ELF-1 (cell line): ENCODE measurements around the gene CTXND2.
A peak's percentile ranks its signal among the peaks of the same experiment; 100 is the strongest.
"Not testable (repeated sequence)": the region's sequence is repeated elsewhere in the genome, so short reads cannot be mapped to it uniquely, and the experiment has no call there.

Experiments used
- DNase-seq: peaks from one replicate; pipeline ENCODE4 v3.0.0-alpha.2; 2016; ENCODE audit warnings: low read depth, low spot score

The CTXND2 gene

DNA sequence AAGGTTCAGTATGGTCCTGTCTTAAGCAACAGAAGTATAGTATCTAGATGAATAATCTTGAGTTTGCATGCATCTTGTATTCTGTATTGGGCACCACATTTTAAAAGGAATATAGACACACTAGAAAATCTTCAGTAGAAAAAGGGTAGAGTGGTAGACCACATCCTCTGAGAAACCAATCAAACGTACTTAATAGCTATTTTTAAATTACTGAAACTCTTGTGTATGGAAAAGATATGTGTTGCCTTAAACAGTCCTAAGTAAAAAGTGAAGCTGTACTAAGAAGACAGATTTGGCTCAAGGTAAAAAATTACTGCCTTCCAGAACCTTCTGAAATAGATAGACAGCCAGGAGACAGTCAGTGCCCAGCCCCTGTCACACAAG lies 3.1 kb downstream of the CTXND2 start:
- no peak for DNase-seq

DNA sequence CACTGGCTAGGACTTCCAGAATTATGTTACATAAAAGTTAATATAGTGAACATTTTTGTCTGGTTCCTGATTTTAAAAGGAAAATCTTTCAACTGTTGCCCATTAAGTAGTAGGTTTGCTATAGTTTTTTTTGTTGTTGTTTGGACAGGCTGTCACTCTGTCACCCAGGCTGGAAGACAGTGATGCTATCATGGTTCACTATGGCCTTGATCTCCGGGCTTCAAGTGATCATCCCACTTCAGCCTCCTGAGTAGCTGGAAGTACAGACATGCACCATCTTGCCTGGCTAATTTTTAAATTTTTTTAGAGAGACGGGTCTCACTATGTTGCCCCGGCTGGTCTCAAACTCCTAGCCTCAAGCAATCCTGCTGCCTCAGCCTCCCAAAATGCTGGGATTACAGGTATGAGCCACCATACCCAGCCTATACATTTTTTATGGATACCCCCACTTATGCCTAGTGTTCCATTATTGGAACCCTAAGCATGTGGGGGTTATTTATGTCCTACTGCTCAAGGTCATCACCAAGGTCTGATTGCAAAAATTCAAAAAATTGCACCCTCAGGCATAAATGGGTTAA lies 6.5 kb downstream of the CTXND2 start:
- DNase-seq: no peak

DNA sequence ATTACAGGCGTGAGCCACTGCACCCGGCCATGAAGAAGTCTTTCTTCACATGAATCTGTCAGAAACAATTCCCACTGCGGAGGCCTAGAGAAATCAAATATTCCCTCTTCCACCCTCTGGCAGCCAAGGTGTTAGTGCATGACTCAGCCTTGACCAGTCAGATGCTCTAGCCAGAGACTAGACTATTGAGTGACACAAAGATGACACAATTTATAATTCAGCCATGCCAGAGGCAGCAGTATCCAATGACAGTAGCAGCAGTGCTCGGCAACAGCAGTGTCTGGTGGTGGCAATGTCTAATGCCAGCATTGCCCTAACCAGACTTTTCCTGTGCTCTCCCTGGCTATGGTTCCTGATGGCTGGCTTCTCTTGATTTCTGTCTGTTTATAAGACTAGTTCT lies 8.7 kb downstream of the CTXND2 start:
- DNase-seq: no peak

DNA sequence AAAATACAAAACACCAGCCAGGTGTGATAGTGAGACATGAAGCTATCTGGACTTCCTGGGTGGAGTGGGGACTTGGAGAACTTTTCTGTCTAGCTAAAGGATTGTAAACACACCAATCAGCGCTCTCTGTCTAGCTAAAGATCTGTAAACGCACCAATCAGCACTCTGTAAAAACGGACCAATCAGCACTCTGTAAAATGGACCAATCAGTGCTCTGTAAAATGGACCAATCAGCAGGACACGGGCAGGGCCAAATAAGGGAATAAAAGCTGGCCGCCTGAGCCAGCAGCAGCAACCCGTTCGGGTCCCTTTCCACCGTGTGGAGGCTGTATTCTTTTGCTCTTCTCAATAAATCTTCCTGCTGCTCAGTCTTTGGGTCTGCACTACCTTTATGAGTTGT lies 12.9 kb downstream of the CTXND2 start:
- DNase-seq: not testable (repeated sequence)

DNA sequence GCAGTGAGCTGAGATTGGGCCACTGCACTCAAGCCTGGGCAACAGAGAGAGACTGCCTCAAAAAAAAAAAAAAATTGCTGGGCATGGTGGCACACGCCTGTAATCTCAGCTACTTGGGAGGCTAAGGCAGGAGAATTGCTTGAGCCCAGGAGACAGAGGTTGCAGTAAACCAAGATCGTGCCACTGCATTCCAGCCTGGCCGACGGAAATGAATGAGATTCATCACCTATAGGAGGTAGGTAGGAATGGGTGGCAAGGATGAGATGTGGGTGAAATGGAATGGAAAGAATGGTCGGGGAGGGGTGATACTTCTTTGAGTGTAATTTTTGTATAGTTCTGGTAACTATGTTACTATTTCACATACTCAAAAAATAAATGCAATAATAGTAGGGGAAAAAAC lies 15.4 kb downstream of the CTXND2 start:
- DNase-seq: no peak

DNA sequence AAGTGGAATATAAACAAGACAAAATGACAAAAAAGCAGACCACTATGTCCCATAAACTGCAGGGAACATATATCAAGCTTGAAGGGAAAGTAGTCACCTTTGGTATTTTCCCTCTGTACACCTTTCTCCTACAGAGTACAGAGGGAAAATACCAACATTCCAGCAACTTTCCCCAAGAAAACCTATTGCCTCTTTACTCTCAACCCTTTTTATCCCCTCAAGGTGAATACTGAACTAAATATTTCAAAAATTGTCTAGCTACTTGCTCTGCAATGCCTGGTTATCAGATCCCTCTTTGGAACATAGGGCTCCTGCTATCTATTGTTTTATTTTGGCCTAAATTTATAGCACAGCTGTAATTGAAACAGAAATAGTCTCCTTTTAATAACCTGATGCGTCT lies 15.8 kb downstream of the CTXND2 start:
- no peak for DNase-seq

DNA sequence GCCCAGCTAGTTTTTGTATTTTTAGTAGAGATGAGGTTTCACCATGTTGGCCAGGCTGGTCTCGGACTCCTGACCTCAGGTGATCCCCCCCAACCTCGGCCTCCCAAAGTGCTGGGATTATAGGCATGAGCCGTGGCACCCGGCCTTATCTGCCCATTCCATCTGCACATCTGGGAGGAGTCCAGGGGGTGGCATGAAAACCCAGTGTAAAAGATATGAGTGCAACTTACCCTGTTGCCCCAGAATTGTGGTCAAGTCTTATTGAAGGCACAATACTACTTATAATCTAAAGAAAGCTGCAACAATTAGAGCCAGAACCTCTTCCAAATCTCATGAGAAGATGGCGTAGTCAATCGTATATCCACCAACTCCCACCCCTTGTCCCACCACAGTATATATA lies 18.4 kb downstream of the CTXND2 start:
- DNase-seq: no peak

DNA sequence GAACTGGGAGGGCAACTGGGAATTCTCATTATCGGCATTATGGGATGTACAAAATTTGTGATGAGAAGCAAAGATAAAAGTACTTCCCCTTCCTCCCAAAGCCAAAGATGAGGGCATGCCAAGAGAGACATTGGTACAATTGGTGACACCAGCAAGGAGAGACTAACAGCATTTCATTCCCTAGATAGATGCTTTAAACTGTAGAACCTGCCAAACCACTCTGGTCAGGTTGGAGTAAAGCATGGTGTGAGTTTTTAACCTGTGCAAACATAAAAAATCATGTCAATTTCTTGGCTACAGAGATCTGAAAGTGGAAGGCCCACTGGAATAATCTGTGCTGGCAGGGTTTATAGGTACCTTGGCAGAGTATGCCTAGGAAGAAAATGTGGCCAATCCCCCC lies 19.4 kb downstream of the CTXND2 start:
- DNase-seq: no peak

DNA sequence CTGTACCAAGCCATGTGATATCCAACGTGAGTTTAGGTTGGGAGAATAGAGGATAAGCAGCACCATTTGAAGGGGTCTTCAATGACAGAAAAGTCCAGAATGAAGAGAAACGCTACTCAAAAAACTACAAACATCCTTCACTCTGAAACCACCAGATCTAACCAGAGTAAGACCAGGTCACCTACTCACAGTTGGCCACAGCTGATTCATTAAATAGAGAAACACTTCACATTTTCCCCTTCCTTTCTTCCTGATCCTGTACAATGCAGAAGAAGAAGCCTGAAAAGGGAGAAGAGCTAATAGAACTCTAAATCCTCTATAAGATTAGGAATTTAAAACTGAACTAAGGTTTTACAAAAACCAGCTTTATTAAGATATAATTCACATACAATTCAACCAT lies 19.9 kb downstream of the CTXND2 start:
- DNase-seq: no peak

DNA sequence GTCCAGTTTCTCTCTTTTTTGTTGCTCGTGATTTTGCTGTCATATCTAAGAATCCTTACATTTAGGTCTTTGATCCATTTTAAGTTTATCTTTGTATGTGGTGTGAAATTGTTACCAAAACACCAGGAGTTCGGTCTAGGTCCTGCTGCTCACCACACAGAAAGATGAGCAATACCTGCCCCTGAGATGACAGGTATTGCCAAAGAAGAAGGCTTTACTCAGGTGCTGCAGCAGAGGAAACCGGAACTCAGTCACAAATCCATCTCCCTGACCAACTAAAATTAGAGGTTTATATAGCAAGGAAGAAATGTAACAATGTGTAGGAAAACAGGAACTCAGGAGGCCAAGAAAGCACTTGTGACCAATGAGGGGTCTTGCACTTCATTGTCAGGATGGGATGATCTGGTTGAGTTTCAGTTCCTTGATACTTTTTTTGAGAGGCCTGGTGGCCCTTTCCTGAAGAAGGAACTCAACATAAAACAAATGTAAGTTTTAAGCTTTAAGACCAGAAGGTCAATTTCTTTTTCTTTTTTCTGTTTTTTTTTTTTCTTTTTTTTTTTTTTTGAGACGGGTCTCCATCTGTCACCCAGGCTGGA lies 22.7 kb downstream of the CTXND2 start:
- no peak for DNase-seq

DNA sequence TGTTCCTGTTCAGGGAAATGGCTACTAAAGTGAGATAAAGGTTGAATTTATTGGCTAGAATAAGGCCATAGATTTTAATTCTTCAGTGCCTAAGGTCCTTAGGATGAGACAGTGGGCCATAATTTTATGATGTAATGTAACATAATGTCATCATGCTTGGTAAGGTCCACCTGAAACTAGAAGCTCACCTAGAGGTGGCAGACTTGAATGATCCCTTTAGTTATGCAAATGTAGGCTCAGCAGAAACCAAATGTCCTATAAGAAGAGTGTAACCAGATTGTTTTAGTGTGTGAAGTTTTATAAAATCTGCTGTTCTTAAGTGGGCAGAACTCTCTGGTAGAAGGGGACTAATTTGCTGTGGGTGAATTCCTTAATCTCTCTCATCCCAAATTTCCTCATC lies 25.7 kb downstream of the CTXND2 start:
- DNase-seq: no peak

DNA sequence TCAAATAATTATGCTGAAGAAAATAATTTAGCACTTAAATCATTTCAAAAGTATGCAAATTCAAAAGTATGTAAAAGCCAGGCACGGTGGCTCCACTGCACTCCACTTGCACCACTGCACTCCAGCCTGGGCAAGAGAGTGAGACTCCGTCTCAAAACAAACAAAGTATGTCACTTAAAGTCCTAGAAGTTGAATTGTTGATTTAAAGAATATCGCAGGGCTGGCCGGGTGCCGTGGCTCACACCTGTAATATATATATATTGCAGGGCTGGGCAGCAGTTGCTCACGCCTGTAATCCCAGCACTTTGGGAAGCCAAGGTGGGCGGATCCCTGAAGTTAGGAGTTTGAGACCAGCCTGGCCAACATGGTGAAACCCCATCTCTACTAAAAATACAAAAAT lies 30.5 kb downstream of the CTXND2 start:
- DNase-seq: no peak

DNA sequence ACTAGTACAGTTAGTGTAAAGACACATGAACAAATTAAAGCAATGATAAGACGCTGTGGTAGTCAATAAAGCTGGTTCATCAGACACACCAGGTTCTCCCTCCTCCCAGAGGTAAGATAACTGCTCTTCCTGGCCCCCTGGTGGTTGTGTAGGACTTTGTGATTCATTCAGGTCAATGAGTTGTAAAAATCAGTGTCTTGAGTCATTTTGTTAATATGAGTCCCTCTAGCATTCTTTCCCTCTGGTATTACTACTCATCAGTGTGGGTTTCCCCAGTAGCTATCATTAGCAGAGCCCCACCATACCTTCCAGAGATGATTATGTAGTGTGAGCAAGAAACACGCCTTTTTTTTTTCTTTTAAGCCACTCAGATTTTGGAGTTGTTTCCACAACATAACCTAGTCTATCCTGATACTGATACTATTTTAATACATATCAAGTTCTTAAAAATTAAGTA lies 35.6 kb downstream of the CTXND2 start:
- peak; percentile 39 for DNase-seq

DNA sequence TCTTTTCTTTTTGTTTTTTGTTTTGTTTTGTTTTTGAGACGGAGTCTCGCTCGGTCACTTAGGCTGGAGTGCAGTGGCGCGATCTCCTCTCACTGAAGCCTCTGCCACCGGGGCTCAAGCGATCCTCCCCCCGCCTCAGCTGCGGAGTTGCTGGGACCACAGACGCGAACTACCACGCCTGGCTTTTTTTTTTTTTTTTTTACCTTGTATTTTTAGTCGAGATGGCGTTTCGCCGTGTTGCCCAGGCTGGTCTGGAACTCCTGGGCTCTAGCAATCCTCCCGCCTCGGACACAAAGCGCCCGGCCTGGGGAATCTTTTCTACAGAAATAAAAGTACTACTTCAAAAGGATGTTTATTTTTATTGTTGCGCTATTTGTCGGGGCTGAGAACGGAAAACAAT lies 38.1 kb downstream of the CTXND2 start:
- peak; percentile 60 for DNase-seq

DNA sequence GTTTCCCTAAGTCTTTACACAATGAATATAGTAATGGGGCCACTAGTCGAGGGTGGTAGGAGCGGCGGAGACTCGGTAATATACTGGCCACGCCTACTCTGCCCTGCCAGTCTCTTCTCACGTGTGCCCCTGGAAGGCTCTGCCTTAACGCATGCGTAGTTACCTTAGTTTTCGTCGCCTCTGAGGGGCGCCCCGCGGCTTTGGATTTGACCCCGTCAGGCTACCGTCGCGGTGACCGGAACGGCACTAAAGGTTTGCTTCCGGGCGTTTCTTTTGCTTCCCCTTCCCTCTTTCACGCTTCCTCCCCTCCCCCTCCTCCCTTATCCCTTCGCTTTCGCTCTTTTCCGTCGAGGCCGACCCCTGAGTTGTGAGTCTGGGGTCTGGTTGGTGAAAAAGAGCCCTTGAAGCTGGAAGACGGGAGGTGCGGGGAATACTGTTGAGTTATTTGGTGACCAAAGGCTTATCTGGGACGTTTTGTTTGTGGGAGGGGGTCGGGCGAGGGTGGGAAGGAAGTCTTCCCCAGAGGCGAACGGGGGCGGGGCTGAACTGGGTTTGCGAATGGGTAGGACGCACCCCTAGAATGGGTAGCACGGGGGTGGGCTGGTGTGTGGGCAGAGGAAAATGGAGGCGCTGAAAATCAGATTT lies 39.3 kb downstream of the CTXND2 start, which contains the start of gene SETDB1:
Gene SETDB1, plus strand, starts transcription at position 267 of the 645 bp plus-strand sequence. CDS start 1,352 bp downstream, outside the sequence.
- DNase-seq: peak; percentile 98

DNA sequence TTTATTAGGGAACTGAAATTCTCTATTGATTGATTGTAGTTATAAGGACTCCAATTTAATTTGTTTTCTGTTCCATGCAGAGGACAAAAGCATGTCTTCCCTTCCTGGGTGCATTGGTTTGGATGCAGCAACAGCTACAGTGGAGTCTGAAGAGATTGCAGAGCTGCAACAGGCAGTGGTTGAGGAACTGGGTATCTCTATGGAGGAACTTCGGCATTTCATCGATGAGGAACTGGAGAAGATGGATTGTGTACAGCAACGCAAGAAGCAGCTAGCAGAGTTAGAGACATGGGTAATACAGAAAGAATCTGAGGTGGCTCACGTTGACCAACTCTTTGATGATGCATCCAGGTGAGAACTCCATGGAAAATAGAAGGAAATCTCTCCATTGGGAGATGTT lies 40.7 kb downstream of the CTXND2 start:
- no peak for DNase-seq

DNA sequence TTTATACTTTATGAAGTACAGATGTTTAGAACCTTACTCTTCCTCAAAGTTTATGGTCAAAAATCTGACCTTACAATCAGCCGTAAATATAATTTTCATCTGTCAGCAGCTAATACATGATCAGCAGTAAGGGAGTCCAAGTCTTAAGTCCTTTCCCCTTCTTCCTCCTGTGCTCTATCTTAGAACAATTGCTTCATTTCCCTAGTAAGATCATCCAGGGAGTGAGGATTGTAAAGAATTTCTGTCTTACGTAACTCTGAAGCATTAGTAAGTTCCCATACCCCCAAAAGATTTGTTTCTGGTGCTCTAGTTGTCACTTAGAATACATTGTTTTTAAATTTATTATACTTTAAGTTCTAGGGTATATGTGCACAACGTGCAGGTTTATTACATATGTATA lies 41.4 kb downstream of the CTXND2 start:
- DNase-seq: no peak

DNA sequence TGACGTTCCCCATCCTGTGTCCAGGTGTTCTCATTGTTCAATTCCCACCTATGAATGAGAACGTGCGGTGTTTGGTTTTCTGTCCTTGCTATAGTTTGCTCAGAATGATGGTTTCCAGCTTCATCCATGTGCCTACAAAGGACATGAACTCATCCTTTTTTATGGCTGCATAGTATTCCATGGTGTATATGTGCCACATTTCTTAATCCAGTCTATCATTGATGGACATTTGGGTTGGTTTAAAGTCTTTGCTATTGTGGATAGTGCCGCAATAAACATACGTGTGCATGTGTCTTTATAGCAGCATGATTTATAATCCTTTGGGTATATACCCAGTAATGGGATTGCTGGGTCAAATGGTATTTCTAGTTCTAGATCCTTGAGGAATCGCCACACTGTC lies 41.8 kb downstream of the CTXND2 start:
- DNase-seq: not testable (repeated sequence)

DNA sequence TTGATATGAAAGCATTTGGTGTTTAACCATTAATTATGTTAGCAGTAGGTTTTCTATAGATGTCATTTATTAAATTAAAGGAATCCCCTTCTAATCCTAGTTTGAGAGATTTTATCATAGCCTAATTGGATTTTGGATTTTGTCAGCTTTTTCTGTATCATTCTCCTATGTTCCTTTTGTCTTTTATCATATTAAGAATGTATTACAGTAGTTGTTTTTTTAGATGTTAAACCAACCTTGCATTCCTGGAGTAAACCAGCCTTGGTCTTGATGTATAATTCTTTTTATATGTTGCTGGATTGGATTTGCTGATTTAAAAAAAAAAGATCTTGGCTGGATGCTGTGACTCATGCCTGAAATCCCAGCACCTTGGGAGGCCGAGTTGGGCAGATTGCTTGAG lies 44.8 kb downstream of the CTXND2 start:
- DNase-seq: no peak

DNA sequence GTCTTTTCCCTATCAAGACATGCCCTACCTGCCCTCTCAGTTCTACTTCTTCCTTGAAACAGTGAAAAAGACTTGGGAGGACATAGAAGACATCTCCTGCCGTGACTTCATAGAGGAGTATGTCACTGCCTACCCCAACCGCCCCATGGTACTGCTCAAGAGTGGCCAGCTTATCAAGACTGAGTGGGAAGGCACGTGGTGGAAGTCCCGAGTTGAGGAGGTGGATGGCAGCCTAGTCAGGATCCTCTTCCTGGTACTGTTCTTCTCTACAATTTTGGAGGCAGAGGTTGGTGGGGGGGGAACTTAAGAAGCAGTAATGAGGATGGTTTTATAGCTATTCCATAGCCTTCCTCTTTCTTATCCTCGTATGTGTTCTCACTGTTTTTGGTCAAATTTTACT lies 57.9 kb downstream of the CTXND2 start:
- DNase-seq: no peak

DNA sequence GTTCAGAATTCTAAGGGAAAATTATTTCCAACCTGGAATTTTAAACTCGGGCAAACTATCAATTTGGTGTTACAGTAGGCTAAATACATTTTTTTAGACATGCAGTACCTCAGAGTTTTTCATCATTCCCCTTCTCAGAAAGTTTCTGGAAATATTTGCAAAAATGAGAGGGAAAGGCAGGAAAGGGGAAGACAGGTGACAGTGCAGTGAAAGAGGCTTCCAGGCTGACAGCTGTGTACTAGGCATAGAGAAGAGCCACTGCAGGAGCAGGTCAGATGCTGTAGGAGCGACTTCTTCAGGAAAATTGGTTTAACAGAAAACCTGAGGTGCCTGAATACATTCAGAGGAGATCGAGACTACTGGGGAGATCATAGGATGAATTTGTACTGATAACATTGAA lies 67.8 kb downstream of the CTXND2 start:
- DNase-seq: no peak

DNA sequence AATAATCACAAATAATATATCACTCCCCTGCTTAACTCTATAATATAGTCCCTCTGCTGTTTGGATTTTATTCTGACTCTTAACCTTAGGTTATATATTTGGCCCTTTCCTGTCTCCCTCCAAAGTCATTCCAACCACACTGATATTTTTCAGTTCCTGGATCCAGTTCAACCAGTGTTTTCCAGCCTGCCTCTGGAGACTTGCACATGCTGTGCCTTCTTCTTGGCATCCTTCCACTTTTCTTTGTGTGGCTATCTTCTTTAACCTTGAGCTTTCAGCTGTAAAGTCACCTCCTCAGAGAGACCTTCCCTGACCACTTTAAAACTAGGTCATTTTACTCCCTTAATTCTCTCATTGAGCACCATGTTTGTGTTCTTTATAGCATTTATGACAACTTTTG lies 68.3 kb downstream of the CTXND2 start:
- no peak for DNase-seq

DNA sequence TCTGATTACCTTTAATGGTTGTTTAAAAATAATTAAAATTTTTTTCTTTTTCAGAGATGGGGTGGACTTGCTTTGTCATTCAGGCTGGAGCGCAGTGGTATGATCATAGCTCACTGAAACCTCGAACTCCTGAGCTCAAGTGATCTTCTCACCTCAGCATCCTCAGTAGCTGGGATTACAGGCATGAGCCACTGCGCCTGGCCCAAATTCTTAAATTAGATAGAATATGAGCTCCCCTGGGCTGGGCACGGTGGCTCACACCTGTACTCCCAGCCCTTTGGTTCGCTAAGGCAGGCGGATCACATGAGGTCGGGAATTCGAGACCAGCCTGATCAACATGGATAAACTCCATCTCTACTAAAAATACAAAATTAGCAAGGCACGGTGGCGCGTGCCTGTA lies 70.7 kb downstream of the CTXND2 start:
- no peak for DNase-seq
